NCI-H2227 treated with DMSO at 0.1 percent for 48 hours (cell line): ENCODE data around the gene CDK5.

Experiments
- DNase-seq: peaks from one replicate; lab custom pipeline; 2025; lab: John Stamatoyannopoulos, UW

Gene CDK5

DNA sequence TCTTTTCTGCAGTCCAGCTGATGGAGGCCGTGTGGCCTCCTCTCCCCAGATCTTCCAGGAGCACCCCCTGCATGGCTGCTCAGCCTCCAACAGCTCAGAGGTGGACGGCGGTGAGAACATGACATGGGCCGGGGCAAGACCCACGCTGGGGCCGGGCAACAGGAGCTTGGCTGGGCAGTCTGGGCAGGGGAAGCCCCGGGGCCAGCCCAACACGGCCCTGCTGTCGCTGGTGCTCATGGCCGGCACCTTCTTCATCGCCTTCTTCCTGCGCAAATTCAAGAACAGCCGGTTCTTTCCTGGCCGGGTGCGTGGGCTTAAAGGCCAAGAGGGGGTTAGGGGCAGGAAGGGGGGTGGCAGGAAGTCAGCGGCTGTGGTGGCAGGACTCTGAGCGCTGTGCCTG, 16.3 kb upstream of the CDK5 start:
- no peak for DNase-seq

DNA sequence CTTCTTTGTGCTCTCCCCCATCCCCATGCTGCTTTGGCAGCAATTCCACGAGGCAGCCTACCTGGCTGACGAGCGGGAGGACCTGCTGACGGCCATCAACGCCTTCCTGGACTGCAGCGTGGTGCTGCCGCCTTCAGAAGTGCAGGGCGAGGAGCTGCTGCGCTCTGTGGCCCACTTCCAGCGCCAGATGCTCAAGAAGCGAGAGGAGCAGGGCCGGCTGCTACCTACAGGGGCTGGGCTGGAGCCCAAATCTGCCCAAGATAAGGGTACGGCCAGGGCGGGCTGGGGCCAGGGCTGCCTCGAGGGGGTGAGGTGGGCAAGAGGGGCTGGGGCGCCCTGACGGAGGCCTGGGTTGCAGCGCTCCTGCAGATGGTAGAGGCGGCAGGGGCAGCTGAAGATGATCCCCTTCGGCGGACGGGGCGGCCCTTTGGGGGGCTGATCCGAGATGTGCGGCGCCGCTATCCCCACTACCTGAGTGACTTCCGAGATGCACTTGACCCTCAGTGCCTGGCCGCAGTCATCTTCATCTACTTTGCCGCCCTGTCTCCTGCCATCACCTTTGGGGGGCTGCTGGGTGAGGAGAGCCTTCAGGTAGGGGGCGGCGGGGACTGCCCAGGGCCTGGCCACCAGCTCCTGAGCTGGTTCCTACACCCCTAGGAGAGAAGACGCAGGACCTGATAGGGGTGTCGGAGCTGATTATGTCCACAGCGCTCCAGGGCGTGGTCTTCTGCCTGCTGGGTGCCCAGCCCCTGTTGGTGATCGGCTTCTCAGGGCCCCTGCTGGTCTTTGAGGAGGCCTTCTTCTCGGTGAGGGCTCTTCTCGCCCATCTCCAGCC, 13.6 kb upstream of the CDK5 start:
- no peak for DNase-seq

DNA sequence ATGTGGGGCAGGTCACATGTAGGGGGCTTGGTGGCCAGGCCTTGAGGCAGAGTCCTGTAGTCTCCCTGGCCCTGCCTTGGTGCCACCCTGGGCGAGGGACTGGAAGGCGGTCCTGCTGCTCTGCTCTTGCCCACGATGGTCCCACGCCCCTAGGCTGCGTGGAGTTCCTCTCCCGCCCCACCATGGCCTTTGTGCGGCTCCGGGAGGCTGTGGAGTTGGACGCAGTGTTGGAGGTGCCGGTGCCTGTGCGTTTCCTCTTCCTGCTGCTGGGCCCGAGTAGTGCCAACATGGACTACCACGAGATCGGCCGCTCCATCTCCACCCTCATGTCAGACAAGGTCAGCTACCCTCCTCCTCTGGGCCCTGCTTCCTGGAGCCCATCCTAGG, 12.9 kb upstream of the CDK5 start:
- DNase-seq: no peak

DNA sequence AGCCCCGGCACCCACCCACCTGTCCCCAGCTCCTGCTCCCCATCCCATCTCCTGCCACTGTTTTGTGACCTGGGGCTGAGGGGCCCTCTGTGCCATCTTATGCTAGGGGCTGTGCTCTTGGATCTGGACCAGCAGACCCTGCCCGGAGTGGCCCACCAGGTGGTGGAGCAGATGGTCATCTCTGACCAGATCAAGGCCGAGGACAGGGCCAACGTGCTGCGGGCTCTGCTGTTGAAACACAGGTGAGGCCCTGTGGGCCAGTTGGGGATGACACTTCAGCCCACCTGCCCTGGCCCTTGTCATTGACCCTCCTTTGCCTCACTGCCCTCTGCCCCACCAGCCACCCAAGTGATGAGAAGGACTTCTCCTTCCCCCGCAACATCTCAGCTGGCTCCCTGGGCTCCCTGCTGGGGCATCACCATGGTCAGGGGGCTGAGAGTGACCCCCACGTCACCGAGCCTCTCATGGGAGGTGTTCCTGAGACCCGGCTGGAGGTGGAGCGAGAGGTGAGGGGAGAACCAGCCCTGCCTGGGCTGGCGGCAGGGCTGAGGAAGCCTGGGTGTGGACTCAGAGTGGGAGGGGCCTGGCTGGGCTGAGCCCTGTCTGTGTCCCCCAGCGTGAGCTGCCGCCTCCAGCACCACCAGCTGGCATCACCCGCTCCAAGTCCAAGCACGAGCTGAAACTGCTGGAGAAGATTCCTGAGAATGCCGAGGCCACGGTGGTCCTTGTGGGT, 12.3 kb upstream of the CDK5 start:
- DNase-seq: no peak

DNA sequence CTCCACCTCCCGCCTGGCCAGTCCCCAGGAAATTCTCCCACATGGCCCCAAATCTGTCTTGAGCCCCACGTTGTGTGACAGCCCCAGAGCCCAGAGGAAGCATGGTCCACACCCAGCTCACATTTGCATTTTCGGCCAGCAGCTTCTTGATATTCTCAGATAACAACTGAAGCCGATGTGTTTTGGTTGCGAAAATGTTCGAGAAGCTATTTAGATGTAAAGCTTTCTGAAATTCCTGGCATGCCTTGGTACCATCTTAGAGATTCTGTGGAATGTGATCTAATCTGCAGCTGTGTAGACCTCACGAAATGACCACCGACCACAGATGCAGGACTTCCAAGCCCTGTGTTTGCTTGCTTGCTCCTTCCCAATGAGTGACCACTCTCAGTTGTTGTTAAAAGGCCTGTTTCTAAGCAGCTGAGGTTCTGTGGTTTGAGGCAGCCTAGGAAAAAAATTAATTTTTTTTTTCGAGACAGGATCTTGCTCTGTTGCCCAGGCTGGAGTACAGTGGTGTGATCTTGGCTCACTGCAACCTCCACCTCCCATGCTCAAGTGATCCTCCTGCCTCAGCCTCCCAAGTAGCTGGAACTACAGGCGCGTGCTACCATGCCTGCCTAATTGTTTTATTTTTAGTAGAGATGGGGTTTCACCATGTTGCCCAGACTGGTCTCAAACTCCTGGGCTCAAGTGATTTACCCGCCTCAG, 10.5 kb upstream of the CDK5 start:
- DNase-seq: no peak

DNA sequence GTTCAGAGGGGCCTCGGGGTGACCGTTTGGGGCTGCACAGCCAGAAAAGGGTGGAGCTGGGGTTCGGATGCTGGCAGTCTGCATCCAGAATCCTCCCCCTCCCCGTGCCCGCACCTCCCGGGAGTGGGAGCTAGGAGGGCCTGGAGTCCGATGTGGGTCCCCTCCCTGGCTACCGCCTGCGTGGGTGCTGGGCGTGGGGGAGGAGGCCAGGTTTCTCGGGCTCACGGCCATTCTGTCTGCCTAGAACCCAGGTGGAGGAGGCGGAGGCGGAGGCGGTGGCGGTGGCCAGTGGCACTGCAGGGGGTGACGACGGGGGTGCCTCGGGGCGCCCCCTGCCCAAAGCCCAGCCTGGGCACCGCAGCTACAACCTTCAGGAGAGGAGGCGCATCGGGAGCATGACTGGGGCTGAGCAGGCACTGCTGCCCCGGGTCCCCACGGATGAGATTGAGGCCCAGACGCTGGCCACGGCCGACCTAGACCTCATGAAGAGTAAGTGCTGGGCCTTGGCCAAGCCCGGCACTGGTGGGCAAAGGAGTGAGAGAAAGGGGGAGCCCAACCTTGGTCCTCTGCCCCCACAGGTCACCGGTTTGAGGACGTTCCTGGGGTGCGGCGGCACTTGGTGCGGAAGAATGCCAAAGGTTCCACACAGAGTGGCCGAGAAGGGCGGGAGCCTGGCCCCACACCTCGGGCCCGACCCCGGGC, 8.7 kb upstream of the CDK5 start:
- DNase-seq: no peak

DNA sequence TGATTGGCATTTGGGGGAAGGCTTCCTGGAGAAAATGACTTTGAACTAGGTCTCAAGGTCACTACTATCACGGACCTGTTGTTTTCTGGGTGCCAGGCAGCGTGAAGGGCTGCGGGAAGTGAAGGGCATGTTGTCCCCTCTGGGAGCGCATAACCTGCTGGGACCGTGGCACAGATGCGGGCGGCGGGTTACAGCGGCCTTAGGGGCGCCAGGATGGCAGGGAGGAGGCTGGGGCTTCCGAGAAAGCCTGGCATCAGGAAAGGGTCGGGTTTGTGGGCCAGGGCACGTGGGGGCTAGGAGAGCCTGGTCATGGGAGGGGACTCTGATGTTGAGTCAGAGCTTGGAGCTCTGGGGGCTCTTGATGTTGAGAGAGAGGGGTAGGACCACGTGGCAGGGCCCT, 7.8 kb upstream of the CDK5 start:
- DNase-seq: no peak

DNA sequence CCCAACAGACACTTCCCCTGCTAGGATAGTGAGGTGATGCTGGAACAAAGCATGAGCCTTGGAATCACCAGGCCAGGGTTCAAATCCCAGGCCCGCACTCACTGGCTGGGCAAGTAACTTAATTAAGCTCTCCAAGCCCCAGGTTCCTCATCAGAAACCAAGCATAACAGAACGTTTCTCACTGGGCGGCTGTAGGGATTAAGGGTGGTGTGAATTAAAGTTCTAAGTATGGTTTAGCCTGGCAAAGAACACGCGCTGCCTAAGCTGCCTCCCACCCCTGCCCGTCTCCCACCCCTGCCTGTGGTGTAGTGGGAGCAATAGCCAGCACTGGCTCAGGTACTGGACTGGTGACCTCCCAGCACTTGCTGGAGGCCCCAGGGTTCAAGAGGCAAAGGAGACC, 7.3 kb upstream of the CDK5 start:
- no peak for DNase-seq

DNA sequence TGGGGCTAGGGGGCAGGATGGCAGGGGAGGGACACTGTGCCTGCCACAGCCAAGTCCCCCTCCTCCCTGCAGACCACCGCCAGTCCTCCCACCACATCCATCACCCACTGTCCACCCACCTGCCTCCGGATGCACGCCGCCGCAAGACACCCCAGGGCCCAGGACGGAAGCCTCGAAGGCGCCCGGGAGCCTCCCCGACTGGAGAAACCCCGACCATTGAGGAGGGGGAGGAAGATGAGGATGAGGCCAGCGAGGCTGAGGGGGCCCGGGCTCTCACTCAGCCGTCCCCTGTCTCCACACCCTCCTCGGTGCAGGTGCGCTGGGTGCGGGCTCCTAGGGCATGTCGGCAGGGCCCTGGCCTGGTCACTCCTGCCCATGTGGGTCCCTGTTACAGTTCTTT, 6.8 kb upstream of the CDK5 start:
- DNase-seq: no peak

DNA sequence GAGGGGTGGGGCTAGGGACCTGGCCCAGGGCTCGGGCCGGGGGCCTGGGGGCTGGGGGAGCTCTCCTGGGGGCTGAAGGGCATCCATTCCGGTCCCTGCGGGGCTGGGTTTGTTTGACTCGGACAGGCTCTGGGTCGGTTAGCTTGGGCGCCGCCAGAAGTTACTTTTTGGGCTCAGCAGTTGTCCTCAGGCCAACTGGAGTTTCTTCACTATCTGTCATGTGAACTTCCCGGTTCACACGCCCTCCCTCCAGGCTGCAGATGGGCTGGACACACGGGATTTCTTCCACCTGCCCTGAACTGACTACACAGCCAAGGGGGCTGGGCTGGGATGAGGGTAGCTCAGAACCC, 5.5 kb upstream of the CDK5 start:
- DNase-seq: no peak

DNA sequence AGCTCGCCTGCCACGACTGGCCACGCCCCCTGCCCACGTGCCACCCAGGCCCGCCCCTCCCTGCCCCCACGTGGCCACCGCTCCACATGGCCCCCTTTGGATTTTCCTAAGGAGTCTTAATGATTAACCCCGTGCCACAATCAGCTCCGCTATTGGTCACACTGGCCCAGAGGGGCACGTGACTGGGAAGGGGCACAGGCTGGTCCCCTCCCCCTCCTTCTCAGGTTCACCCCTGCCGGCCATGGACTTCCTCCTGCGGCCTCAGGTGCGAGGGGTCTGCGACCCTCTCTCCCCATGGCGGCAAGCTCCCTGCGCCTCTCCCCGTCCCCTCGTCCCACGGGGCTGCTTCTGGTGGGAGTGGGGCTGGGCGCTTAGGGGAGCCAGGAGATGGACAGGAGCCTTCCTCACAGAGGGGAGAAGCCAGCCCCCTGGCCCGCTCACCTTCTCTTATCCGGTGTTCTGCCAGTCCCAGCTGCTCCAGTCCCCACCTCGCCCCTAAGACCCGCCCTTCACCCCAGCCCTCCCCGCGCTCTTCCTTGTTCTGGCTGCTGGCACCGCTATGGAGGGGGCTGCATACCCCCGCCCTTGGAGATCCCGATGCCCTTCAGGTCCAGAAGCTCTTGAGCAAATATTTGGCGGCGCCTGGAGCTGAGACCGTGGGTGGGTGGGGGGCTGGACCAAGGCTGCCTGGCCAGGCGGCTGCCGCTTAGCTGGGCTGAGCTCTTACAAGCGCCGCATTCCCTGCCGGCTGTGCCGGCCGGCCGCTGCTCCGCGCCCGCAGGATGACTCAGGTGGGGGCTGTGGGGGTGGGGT, 4.9 kb upstream of the CDK5 start:
- peak; percentile 21 for DNase-seq

DNA sequence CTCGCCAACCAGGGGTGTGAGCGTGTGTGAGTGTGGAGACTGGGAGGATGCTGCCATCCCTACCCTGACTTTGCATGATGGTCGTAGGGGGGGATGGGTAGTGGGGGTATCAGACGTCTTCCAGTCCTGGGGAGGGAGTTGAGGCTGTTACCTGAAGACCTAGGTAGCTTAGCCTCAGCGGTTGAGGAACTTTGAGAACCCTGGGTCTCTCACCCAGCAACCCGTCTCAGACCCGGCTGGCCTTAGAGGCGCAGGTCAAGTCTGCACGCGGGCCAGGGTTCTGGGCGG, 4.4 kb upstream of the CDK5 start:
- DNase-seq: no peak

DNA sequence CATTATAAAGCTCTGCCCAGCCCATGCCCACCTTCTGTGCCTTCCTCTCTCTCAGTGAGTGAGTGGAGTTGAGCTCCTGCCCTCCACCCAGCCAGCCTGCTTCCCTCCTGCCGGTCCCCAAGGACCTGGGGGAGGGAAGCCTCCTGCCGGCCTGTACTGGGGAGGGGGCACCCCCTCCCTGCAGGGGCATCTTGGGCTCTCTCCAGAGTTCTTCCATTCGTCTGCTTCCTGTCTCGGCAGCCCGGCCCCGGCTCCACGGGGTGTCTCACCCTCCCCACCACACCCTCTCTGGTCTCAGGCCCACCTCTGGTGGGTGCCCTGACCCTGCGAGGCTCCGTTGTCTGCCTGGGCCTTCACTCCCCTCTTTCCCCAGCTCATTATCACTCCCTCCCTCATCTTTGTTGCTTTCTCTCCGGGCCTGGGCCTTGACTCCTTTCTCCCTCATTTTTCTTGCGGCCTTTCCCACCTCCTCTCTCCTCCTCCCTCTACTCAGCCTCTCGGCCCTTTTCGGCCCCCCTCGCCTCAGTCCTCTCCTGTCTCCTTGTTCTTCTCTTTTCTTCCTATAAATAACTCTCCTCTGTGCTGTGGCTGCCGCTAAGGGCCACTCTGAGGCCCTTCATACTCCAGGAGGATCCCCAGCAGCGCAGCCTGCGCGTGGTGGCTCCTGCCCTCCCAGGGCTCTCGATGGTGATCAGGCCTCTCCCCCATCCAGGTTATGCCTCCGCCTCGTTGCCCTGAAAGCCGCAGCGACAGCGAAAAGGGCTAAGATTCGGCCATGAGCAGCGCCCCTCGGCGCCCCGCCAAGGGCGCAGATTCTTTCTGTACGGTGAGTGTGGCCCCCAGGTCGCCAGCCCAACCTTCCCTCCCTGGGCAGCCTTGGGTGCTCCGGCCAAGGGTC, 3.8 kb upstream of the CDK5 start:
- DNase-seq: no peak

DNA sequence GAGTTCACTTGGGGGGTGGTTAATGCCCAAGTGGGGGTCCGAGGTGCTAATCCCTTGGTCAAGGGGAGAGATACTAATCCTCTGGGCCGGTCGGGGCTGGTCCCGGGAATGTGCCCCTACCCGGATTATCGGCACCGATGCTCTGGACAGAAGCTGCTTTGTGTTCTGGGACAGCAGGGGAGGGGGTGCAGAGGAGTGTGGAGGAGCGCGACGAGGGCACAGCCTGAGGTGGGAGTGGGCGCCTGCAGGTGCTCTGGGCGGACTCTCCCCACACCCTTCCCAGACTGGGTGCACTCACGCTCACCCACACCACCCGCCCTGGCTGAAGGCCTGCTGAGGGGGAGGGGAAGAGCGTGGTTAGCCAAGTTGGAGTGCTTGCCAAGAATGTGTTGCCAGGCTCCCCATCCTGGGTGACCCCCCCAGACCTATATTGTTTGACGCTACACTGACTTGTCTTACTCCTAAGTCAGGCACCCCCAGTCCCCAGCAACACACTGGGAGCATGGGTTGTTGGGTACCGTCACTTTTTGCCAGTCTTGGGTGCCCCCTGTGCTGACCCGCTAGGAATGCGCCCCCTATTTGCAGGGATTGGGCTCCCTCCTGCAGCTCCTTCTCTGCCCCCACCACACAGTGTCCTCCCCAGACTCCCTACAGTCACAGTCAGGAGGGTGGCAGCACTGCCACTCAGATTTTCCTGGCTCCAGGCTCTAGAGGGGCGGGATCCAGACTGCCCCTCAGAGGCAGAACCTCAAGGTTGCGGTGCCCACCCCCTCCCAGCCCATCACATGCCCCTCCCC, 2.9 kb upstream of the CDK5 start:
- DNase-seq: no peak

DNA sequence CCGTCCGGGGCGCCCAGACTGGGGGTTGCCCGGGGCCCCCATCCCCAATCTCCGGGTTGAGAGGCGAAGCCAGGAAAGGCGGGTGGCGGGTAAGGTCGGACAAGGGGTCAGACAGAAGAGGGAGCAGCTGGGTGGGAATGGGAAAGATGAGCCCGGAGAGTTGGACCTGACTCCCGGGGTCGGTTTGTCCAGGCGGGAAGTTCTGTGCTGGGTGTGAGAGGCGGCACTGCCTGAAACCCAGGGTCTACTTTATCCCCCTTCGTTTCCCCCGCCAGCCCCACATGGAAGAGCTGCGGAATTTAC, 2.4 kb upstream of the CDK5 start:
- no peak for DNase-seq

DNA sequence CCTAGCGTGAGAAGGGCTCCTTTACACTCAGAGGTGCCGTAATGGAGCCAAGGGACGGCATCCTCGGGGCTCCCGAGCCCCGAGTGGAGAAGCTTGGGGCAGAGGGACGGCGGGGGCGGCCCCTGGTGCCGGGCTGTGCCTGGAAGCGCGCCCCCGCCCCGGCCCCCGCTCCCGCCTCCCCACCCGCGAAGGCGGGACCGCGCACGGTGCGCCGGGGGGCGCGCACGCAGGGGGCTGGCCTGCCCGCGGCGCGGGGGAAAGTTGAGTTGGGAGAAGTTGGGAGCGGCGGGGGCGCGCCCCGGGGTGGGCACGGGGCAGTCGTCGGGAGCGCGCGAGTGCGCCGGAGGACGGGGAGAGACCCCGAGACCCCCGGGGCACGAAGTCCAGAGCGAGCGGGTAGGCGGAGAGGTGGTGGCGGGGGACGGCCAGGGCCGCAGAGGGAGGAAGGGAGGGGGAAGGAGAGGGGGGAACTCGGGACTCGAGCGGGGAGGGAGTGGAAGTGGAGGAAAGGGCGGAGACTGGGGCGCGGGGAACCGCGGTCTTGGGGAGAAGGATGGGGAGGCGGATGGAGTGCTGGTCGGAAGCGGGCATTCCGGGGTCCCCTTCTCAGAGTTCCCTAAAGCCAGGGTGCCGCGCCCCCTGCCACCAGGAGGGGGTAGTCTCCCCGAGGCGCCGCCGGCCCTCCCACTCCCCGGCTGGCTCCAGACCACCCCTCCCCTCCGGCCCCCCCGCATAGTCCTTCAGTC, 1.8 kb upstream of the CDK5 start, which contains the start of gene SLC4A2:
Gene SLC4A2 (plus strand): TSS at position 223 of the 746 bp plus-strand sequence. CDS start 2,399 bp downstream, outside the sequence.
- DNase-seq: peak; percentile 63

DNA sequence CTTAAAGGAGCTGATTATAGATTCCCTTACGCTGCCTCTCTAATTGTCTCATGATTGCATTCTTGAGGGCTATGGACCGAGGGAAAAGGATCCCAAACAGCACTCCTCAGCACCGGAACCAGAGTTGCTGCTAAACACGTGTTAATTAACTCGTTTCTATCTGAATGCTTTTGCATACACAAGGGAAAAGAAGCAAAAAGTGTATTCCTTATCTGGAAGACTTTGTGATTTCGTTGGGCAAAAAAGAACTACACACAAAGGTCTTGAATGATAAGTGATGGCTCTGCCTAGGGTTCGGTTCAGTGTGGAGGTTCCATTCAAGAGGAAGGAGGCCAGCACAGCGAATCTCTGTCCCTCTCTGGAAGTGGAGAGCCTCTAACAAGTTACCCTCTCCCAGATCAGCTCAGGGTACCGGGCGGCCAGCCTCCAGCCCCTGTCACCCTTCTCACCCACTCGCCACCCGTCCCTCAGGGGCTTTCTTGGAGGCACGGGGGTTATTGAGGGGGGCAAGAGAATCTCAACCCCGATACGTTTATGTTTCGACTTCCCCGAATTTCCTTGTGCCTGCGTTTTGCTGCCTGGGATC, 1.2 kb upstream of the CDK5 start:
- no peak for DNase-seq

DNA sequence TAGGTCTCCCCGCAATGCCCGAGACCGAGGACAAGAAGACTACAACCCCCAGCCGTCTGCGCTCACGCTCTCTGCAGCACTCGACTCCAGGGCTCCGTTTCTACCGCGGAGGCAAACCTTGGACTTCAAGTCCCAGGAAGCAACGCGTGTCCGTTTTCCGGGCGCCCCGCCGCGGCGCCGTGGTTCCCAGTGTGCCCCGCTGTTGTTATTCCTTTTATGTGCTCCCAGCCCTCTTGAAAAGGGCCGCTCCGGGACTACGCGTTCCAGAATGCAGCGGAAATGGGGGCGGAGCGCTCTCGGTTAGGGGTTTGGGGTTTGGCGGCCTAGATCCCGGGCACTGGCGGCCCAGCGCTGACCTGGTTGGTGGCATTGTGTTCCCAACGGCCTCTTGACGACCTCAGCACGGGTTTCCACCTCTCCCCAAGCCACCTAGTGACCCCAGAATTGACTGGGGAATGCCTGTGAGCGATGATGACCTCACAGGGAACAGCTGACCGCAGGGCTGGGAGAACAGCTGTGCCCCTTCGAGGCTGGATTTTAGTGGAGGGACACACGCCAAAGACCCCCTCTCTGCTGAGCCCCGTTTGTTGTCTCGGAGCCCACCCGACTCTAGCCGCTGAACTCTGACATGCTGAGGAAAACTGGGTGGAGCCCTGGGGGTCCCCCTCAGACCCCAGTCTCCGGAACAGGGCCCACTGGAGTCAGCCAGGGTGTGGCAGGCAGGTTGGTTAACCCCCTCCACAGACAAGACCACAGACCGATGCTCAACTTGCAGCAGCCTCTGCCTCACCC, 488 bp upstream of the CDK5 start:
- peak; percentile 99 for DNase-seq
